HEK293 (cell line): ENCODE results near the gene COL25A1.

ENCODE experiments used
- GLIS1 ChIP-seq: fragments of 450-650 bp; formaldehyde crosslinking; IDR thresholded peaks from 2 replicates; pipeline ENCODE4 v1.5.1; 2016; ENCODE audit warnings: missing biosample characterization, missing genetic modification characterization
- ZBTB7A ChIP-seq: fragments of 450-650 bp; formaldehyde crosslinking; IDR thresholded peaks from 2 replicates; pipeline ENCODE4 v1.5.1; 2016; ENCODE audit warnings: low read depth, missing biosample characterization, missing genetic modification characterization
- ZNF114 ChIP-seq: fragments of 450-650 bp; formaldehyde crosslinking; IDR thresholded peaks from 2 replicates; pipeline ENCODE4 v1.5.0; 2017; ENCODE audit warnings: missing biosample characterization, missing genetic modification characterization
- ZNF202 ChIP-seq: fragments of 450-650 bp; formaldehyde crosslinking; IDR thresholded peaks from 2 replicates; pipeline ENCODE4 v1.5.1; 2016; ENCODE audit warnings: missing biosample characterization, missing genetic modification characterization, borderline replicate concordance
- ZNF335 ChIP-seq: fragments of 450-650 bp; formaldehyde crosslinking; conservative IDR thresholded peaks from 2 replicates; pipeline ENCODE4 v1.5.1; 2016; ENCODE audit warnings: missing biosample characterization, missing genetic modification characterization
- ZNF48 ChIP-seq: fragments of 450-650 bp; formaldehyde crosslinking; IDR thresholded peaks from 2 replicates; pipeline ENCODE4 v1.5.1; 2016; ENCODE audit warnings: missing biosample characterization, missing genetic modification characterization

GRCh38 chr4:109004418-109004817 is 298.0 kb downstream of the COL25A1 start:
- TF ChIP-seq ZNF48 (tag by site-specific recombination) (no peak), ZNF335 (no peak), GLIS1 (tag by site-specific recombination) (no peak), ZNF114 (tag by site-specific recombination) (no peak), ZBTB7A (tag by site-specific recombination) (no peak), ZNF202 (tag by site-specific recombination) (no peak)
